Mucosa of stomach (tissue), 1 donor: ENCODE data around the gene MAP7D1.

Experiments used
- H3K27me3 ChIP-seq: one replicate; pipeline ENCODE4 v1.7.0; 2013; ENCODE audit warnings: mild to moderate bottlenecking, low read length; ENCODE audit not compliant: control insufficient read depth, insufficient read depth
- H3K36me3 ChIP-seq: one replicate; pipeline ENCODE4 v1.7.0; 2013; ENCODE audit warnings: low read length; ENCODE audit not compliant: control insufficient read depth, insufficient read depth
- H3K4me1 ChIP-seq: one replicate; pipeline ENCODE4 v1.7.0; 2013; ENCODE audit warnings: mild to moderate bottlenecking, low read length; ENCODE audit not compliant: control insufficient read depth, insufficient read depth
- H3K4me3 ChIP-seq: one replicate; pipeline ENCODE4 v1.7.0; 2013; ENCODE audit warnings: low read length
- H3K9ac ChIP-seq: one replicate; pipeline ENCODE4 v1.7.0; 2013; ENCODE audit warnings: mild to moderate bottlenecking, low read length, moderate library complexity
- H3K9me3 ChIP-seq: one replicate; pipeline ENCODE4 v1.7.0; 2013; ENCODE audit warnings: mild to moderate bottlenecking, low read length, moderate library complexity; ENCODE audit not compliant: control insufficient read depth
- donor health status: Pancreatic carcinoma.

The MAP7D1 gene

GRCh38 chr1:36133484-36133883 is 22.5 kb upstream of the MAP7D1 start:
- Histone ChIP-seq H3K27me3 (peaks cover under 1% of the 10 kb centered on the region), H3K36me3 (peaks cover 11% of the 10 kb centered on the region), H3K4me3 (no peak overlapping the region), H3K9ac (no peak overlapping the region), H3K4me1 (peaks cover 18% of the 10 kb centered on the region), H3K9me3 (no peaks in the 10 kb centered on the region)

GRCh38 chr1:36134031-36134430 is 21.9 kb upstream of the MAP7D1 start:
- Histone ChIP-seq H3K4me1 (peaks cover 18% of the 10 kb centered on the region), H3K27me3 (no peaks in the 10 kb centered on the region), H3K9ac (no peak overlapping the region), H3K9me3 (no peaks in the 10 kb centered on the region), H3K4me3 (no peak overlapping the region), H3K36me3 (peaks cover 11% of the 10 kb centered on the region)

- H3K4me3 ChIP-seq: no peak overlapping the region
- H3K9me3 ChIP-seq: no peaks in the 10 kb centered on the region
- H3K4me1 ChIP-seq: peaks cover 18% of the 10 kb centered on the region
- H3K36me3 ChIP-seq: peaks cover 11% of the 10 kb centered on the region
- H3K27me3 ChIP-seq: no peaks in the 10 kb centered on the region
- H3K9ac ChIP-seq: no peak overlapping the region
Observed at GRCh38 chr1:36134505-36135329, 21.2 kb upstream of the MAP7D1 start.

GRCh38 chr1:36135330-36135667 is 20.7 kb upstream of the MAP7D1 start:
- Histone ChIP-seq H3K27me3 (no peaks in the 10 kb centered on the region), H3K4me3 (no peak overlapping the region), H3K9me3 (no peaks in the 10 kb centered on the region), H3K4me1 (peaks cover 22% of the 10 kb centered on the region), H3K36me3 (peaks cover 11% of the 10 kb centered on the region), H3K9ac (no peak overlapping the region)

GRCh38 chr1:36135796-36136195 is 20.2 kb upstream of the MAP7D1 start:
- peaks cover 27% of the 10 kb centered on the region for H3K4me1 ChIP-seq
- no peaks in the 10 kb centered on the region for H3K27me3 ChIP-seq
- no peak overlapping the region for H3K9ac ChIP-seq
- peaks cover 11% of the 10 kb centered on the region for H3K36me3 ChIP-seq
- H3K9me3 ChIP-seq: no peaks in the 10 kb centered on the region
- H3K4me3 ChIP-seq: no peak overlapping the region

GRCh38 chr1:36136535-36136934 is 19.4 kb upstream of the MAP7D1 start:
- H3K4me1 ChIP-seq: peaks cover 28% of the 10 kb centered on the region
- H3K4me3 ChIP-seq: no peak overlapping the region
- no peaks in the 10 kb centered on the region for H3K9me3 ChIP-seq
- H3K27me3 ChIP-seq: no peaks in the 10 kb centered on the region
- no peak overlapping the region for H3K9ac ChIP-seq
- peaks cover 11% of the 10 kb centered on the region for H3K36me3 ChIP-seq

- Histone ChIP-seq H3K9ac (no peak overlapping the region), H3K36me3 (peaks cover 11% of the 10 kb centered on the region), H3K4me1 (peaks cover 30% of the 10 kb centered on the region), H3K27me3 (no peaks in the 10 kb centered on the region), H3K9me3 (no peaks in the 10 kb centered on the region), H3K4me3 (no peak overlapping the region)
Observed at GRCh38 chr1:36137226-36137625, 18.7 kb upstream of the MAP7D1 start.

GRCh38 chr1:36137776-36138175 is 18.2 kb upstream of the MAP7D1 start:
- Histone ChIP-seq H3K27me3 (no peaks in the 10 kb centered on the region), H3K4me3 (no peak overlapping the region), H3K9me3 (no peaks in the 10 kb centered on the region), H3K9ac (no peak overlapping the region), H3K4me1 (peaks cover 35% of the 10 kb centered on the region), H3K36me3 (peaks cover 11% of the 10 kb centered on the region)

- no peaks in the 10 kb centered on the region for H3K9me3 ChIP-seq
- no peaks in the 10 kb centered on the region for H3K27me3 ChIP-seq
- peaks cover 19% of the 10 kb centered on the region for H3K4me1 ChIP-seq
- peaks cover 11% of the 10 kb centered on the region for H3K36me3 ChIP-seq
- no peak overlapping the region for H3K4me3 ChIP-seq
- H3K9ac ChIP-seq: no peak overlapping the region
Observed at GRCh38 chr1:36139521-36139920, 16.4 kb upstream of the MAP7D1 start.

- Histone ChIP-seq H3K27me3 (no peaks in the 10 kb centered on the region), H3K4me3 (no peak overlapping the region), H3K4me1 (peaks cover 16% of the 10 kb centered on the region), H3K9ac (no peak overlapping the region), H3K36me3 (peaks cover 7% of the 10 kb centered on the region), H3K9me3 (no peaks in the 10 kb centered on the region)
Observed at GRCh38 chr1:36142121-36142520, 13.8 kb upstream of the MAP7D1 start.

GRCh38 chr1:36143424-36143823 is 12.5 kb upstream of the MAP7D1 start:
- Histone ChIP-seq H3K4me3 (no peak overlapping the region), H3K36me3 (no peaks in the 10 kb centered on the region), H3K9ac (no peak overlapping the region), H3K27me3 (no peaks in the 10 kb centered on the region), H3K9me3 (no peaks in the 10 kb centered on the region), H3K4me1 (peaks cover 22% of the 10 kb centered on the region)

- Histone ChIP-seq H3K9ac (no peak overlapping the region), H3K4me3 (no peak overlapping the region), H3K4me1 (peaks cover 25% of the 10 kb centered on the region), H3K36me3 (no peaks in the 10 kb centered on the region), H3K27me3 (no peaks in the 10 kb centered on the region), H3K9me3 (no peaks in the 10 kb centered on the region)
Observed at GRCh38 chr1:36144413-36144812, 11.5 kb upstream of the MAP7D1 start.
